Endothelial cell of umbilical vein (primary cell): Measurements from ENCODE around the gene SRSF1. TPM values are rescaled to one million over a fixed set of nuclear protein-coding genes. Genes with fewer than 3 reads are reported as not detected.

Experiments used
- BruUV-seq: library from RNA; stranded (reverse); fragments of 400-500 nt; replicated peaks from 2 replicates; lab custom pipeline; 2021; lab: Mats Ljungman, UMichigan
- CTCF ChIA-PET: fragments of 300-600, 350-600 bp; sonication (Branson Sonifier 250); formaldehyde crosslinking; loops from one replicate; lab custom pipeline; 2021; ENCODE audit warnings: antibody characterized with exemption, inconsistent platforms; lab: Charles Lee
- POLR2A ChIA-PET: fragments of 300-600, 350-600 bp; sonication (Branson Sonifier 250); formaldehyde crosslinking; loops from one replicate; lab custom pipeline; 2021; ENCODE audit warnings: antibody characterized with exemption, inconsistent platforms; lab: Charles Lee
- DNase-seq: peaks from one replicate; pipeline ENCODE4 v3.0.0-alpha.2; 2011; ENCODE audit warnings: low read depth, low spot score
- FAIRE-seq: peaks from 2 replicates; lab custom pipeline; 2011; peaks lifted over from hg19 to GRCh38; lab: Jason Lieb, UNC
- H2AFZ ChIP-seq: 2 replicates; pipeline ENCODE4 v1.6.0; 2012; ENCODE audit warnings: low read depth, low read length, control low read depth, inconsistent platforms
- H3K27ac ChIP-seq: 2 replicates; pipeline ENCODE4 v1.5.1; 2011; ENCODE audit warnings: low read depth, mild to moderate bottlenecking, control low read depth, low read length, moderate library complexity; ENCODE audit not compliant: insufficient read depth
- H3K27me3 ChIP-seq, 2 experiments: 2 replicates each; pipeline versions ENCODE4 v1.6.0 to v1.6.1; 2011; ENCODE audit warnings: low read length in 2 of 2, mixed read lengths in 1 of 2; ENCODE audit not compliant: control insufficient read depth in 2 of 2, insufficient read depth in 2 of 2
- H3K36me3 ChIP-seq, 2 experiments: 2 replicates in 1 of 2; 3 replicates in 1 of 2; pipeline ENCODE4 v1.5.1; 2011; ENCODE audit warnings: low read length in 2 of 2, mild to moderate bottlenecking in 1 of 2, moderate library complexity in 1 of 2; ENCODE audit not compliant: control insufficient read depth in 2 of 2, insufficient read depth in 2 of 2; ENCODE audit errors: extremely low read depth in 1 of 2
- H3K4me1 ChIP-seq: 3 replicates; pipeline ENCODE4 v1.5.1; 2011; ENCODE audit warnings: mild to moderate bottlenecking, low read length; ENCODE audit not compliant: control insufficient read depth, insufficient read depth; ENCODE audit errors: extremely low read depth
- H3K4me2 ChIP-seq: 2 replicates; pipeline ENCODE4 v1.6.1; 2011; ENCODE audit warnings: low read length, control low read depth, mixed read lengths; ENCODE audit not compliant: insufficient read depth
- H3K4me3 ChIP-seq, 3 experiments: fragments of 200-600 bp in 1 of 3; sonication (generic), shearing (Covaris generic) in 1 of 3; replicated peaks in 1 of 3; 2 replicates each; pipeline ENCODE4 v1.5.1; 2011 to 2016; ENCODE audit warnings: control low read depth in 3 of 3, low read length in 3 of 3, mild to moderate bottlenecking in 2 of 3, inconsistent platforms in 1 of 3, low read depth in 1 of 3, moderate library complexity in 1 of 3; ENCODE audit not compliant: insufficient read depth in 1 of 3
- H3K79me2 ChIP-seq: 2 replicates; pipeline ENCODE4 v1.6.0; 2012; ENCODE audit warnings: low read length, inconsistent platforms; ENCODE audit not compliant: control insufficient read depth, insufficient read depth
- H3K9ac ChIP-seq: replicated peaks from 2 replicates; pipeline ENCODE3; 2011; ENCODE audit warnings: low read length, control low read depth; ENCODE audit not compliant: insufficient read depth; ENCODE audit errors: extremely low read depth
- H3K9me1 ChIP-seq: replicated peaks from 3 replicates; pipeline ENCODE4 v1.6.0; 2011; ENCODE audit warnings: mild to moderate bottlenecking, low read length; ENCODE audit not compliant: control insufficient read depth, insufficient read depth; ENCODE audit errors: extremely low read depth
- H3K9me3 ChIP-seq: replicated peaks from 2 replicates; pipeline ENCODE4 v1.5.1; 2012; ENCODE audit warnings: low read length, inconsistent platforms; ENCODE audit not compliant: control insufficient read depth, insufficient read depth
- H4K20me1 ChIP-seq: replicated peaks from 2 replicates; pipeline ENCODE3; 2011; ENCODE audit warnings: mild to moderate bottlenecking, low read length; ENCODE audit not compliant: control insufficient read depth, insufficient read depth; ENCODE audit errors: extremely low read depth
- EZH2 ChIP-seq: IDR thresholded peaks from 2 replicates; pipeline ENCODE4 v1.6.1; 2012; ENCODE audit warnings: borderline replicate concordance, low read depth, mild to moderate bottlenecking, moderate library complexity, low read length, inconsistent platforms; ENCODE audit not compliant: severe bottlenecking
- FOS ChIP-seq: IDR thresholded peaks from 2 replicates; pipeline ENCODE4 v1.6.1; 2011; ENCODE audit warnings: mild to moderate bottlenecking, low read length, moderate library complexity, borderline replicate concordance; ENCODE audit not compliant: insufficient read depth
- GATA2 ChIP-seq: IDR thresholded peaks from 2 replicates; pipeline ENCODE4 v1.7.0; 2011; ENCODE audit warnings: low read depth, mild to moderate bottlenecking, moderate library complexity, mixed read lengths, low read length; ENCODE audit not compliant: insufficient read length, insufficient read depth
- POLR2A ChIP-seq: IDR thresholded peaks from 2 replicates; pipeline ENCODE4 v1.6.1; 2012; ENCODE audit warnings: low read depth, mild to moderate bottlenecking, control low read depth, low read length
- dilution Hi-C: fragments of 300-500 bp; cut with MboI; formaldehyde crosslinking; loops from one replicate; pipeline ENCODE4 v1.15.0; 2019; ENCODE audit warnings: low sequenced_read_pairs; ENCODE audit not compliant: extremely low pct_ligation_motif_present
- intact Hi-C: fragments of 100-400 bp; cut with micrococcal nuclease; formaldehyde crosslinking; loops from one replicate; pipeline ENCODE4 v1.10.0; 2022
- polyA plus RNA-seq, 4 experiments: library from polyadenylated mRNA; depleted of rRNA in 3 of 4; stranded (reverse) in 3 of 4; unstranded in 1 of 4; fragments of >200 nt; gene quantifications; 2 replicates each; pipeline versions ENCODE4 v1.2.1 to v1.2.3, GENCODE V29; 2011 to 2012; ENCODE audit warnings: missing spikeins in 1 of 4
- total RNA-seq: library from RNA; stranded (reverse); gene quantifications from 2 replicates; pipeline ENCODE4 v1.2.3, GENCODE V29; 2021
- TF ChIP-seq, protein P1 (sequence below), 2 donors: IDR thresholded peaks; 1 replicate in 1 of 2; 2 replicates in 1 of 2; pipeline ENCODE4 v1.5.1; 2011; ENCODE audit warnings: low read length in 2 of 2, mild to moderate bottlenecking in 2 of 2, moderate library complexity in 2 of 2, control low read depth in 1 of 2, inconsistent platforms in 1 of 2, low read depth in 1 of 2; ENCODE audit not compliant: insufficient read depth in 1 of 2; ENCODE audit errors: extremely low read depth in 1 of 2

Gene SRSF1
- total and polyA plus RNA-seq, 2 donors (not counting 3 experiments of a cell fraction or from before 2014, with no cell fraction given) = 133 to 316 TPM

DNA sequence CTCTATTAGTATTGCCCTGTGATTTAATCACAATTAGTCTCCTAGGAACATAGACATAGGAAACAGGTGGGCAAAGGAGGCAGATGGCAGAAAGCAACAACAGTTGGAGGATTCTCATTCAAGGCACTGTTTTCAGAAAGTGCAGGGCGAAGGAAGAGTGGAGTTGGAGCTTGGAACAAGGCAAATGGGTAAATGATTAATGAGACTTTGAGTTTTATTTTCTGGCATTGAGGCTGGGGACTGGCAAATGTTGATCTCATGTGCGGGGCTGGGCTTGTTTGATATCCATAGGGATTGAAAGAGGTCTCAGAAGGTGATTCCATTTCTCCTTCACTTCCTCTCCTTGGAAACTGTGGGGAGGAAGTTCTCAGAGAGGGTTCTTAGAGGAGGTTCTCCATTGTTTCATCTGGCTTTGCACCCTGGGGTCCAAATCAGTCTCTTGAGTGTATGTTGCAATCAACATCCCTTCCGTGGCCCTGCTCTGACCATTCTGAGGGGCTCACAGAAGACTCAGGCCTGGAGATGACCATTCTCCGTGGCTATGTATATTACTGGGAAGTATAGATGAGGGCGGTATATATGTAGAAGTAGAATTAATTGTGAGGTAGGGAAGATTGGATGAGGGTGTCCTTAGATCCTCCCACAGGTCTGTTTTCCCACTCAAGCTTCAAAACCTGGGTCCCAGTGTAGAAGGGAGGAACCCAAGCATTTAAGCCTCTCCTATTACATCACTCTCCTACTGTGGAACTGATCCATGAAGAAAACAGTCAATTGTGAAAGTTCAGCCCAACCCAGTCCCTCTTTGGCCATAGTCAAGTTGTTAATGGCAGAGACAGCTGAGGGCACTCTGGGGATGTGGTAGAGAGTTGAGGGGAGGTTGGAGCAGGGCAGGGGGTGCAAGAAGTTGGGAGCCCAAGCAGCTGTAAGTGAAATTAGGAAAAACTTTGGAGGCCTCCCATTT lies 36.5 kb upstream of the SRSF1 start:
- no peak overlapping the region for H3K27ac ChIP-seq
- FAIRE-seq = no peak
- no peak overlapping the region for H3K9ac ChIP-seq
- dilution Hi-C loops = no loop called here
- no peak overlapping the region for H3K4me2 ChIP-seq
- intact Hi-C loops = no loop called here
- BruUV-seq = no TSS peak
- no peaks in the 10 kb centered on the region for H3K9me1 ChIP-seq
- H3K27me3 ChIP-seq = peaks cover 14 to 16% of the 10 kb centered on the region in 2 experiments
- no peak overlapping the region for H3K4me3 ChIP-seq
- no peak for TF ChIP-seq FOS
- no peak for TF ChIP-seq POLR2A
- no peak for TF ChIP-seq EZH2
- no peaks in the 10 kb centered on the region for H3K4me1 ChIP-seq
- no peaks in the 10 kb centered on the region for H3K79me2 ChIP-seq
- no peaks in the 10 kb centered on the region for H4K20me1 ChIP-seq
- CTCF ChIA-PET = no interaction called here
- no peak for DNase-seq
- H2AFZ ChIP-seq = no peak overlapping the region
- H3K9me3 ChIP-seq = no peaks in the 10 kb centered on the region
- POLR2A ChIA-PET = no interaction called here
- H3K36me3 ChIP-seq = no peaks in the 10 kb centered on the region

DNA sequence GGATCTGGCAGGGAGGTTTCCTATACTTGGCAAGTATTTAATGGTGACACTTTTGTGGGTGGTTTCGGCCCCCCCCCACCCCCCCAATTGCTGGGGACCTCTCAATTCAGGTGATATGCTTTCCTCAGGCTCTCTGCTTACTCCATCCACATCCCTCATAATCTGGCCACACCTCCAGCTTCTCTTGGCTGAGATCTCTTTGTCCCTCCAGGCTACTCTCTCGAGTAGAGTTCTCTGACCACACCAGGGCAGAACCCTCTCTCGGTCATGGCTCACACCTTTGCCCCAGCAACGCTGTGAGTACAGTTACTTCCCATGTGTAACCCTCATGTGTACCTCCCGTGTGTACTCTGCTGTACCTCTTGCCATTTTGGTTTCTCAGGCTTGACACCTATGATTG lies 34.1 kb upstream of the SRSF1 start:
- Histone ChIP-seq H3K4me3 (no peak overlapping the region), H3K79me2 (no peaks in the 10 kb centered on the region), H3K36me3 (no peaks in the 10 kb centered on the region), H3K27me3 (peaks cover 7 to 14% of the 10 kb centered on the region in 2 experiments), H3K9me1 (no peaks in the 10 kb centered on the region), H3K27ac (no peak overlapping the region), H3K4me2 (no peak overlapping the region), H2AFZ (no peak overlapping the region), H3K9ac (no peak overlapping the region), H4K20me1 (no peaks in the 10 kb centered on the region), H3K4me1 (no peaks in the 10 kb centered on the region), H3K9me3 (no peaks in the 10 kb centered on the region)
- DNase-seq = no peak
- dilution Hi-C loops = no loop called here
- no peak for TF ChIP-seq GATA2
- no peak for TF ChIP-seq EZH2
- TF ChIP-seq, protein P1, sequence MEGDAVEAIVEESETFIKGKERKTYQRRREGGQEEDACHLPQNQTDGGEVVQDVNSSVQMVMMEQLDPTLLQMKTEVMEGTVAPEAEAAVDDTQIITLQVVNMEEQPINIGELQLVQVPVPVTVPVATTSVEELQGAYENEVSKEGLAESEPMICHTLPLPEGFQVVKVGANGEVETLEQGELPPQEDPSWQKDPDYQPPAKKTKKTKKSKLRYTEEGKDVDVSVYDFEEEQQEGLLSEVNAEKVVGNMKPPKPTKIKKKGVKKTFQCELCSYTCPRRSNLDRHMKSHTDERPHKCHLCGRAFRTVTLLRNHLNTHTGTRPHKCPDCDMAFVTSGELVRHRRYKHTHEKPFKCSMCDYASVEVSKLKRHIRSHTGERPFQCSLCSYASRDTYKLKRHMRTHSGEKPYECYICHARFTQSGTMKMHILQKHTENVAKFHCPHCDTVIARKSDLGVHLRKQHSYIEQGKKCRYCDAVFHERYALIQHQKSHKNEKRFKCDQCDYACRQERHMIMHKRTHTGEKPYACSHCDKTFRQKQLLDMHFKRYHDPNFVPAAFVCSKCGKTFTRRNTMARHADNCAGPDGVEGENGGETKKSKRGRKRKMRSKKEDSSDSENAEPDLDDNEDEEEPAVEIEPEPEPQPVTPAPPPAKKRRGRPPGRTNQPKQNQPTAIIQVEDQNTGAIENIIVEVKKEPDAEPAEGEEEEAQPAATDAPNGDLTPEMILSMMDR (IDR thresholded peaks at IDR 0.05; ENCODE audit: extremely low read depth in 1 of 2, insufficient read depth in 1 of 2, low read depth in 1 of 2, low read length in 2 of 2) = no peak
- no peak for TF ChIP-seq FOS
- ChIA-PET CTCF (no interaction called here), POLR2A (no interaction called here)
- BruUV-seq = no TSS peak
- no peak for FAIRE-seq
- intact Hi-C loops = no loop called here
